ENCODE measurements around the gene TSPAN6. TPM values are rescaled to one million over a fixed set of nuclear protein-coding genes. Genes with fewer than 3 reads are reported as not detected.

Gene TSPAN6
- total RNA-seq, 1 donor from 2014 or later: not detected

- intact Hi-C loops (cut with micrococcal nuclease): no loop called here
Measured at GRCh38 chrX:100591256-100592051, 45.2 kb downstream of the TSPAN6 start.

GRCh38 chrX:100587861-100588260 lies 48.7 kb downstream of the TSPAN6 start:
- intact Hi-C loops (cut with micrococcal nuclease): no loop called here

DNA sequence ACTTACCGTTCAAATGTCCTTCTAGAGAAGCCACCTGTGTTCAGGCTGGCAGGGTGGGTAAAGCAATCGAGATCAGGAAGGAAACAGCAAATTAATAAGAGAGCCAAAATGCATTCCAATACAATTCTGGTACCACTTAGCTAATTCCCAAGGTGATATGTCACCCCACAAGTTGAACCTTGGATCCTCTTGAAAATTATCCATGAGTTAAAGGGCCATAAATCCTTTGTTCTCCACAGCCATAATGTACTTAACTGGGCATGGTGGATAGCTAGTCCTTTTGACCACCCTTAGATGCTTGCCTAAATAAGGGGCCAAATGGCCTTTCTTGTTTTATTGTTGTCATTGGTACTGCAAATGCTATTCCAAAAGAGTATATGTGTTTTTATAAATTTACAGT lies 49.9 kb downstream of the TSPAN6 start:
- intact Hi-C loops (cut with micrococcal nuclease): no loop called here

DNA sequence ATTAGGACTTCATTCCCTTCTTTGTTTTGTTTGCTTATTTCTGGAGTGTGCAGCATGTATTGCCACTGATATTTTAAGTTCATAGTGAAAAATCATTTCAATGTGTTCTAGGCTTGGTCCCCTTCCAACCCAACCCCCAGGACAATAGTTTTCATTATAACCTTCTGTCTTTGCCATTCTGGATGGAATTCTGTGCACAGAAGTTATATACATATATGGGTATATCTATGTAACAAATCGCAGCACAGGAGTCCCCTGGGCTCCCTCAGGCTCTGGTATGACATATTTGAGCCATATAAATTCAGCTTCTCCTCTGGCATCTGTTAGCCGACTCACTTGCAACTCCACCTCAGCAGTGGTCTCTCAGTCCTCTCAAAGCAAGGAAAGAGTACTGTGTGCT lies 52.0 kb downstream of the TSPAN6 start, which contains the start of gene TNMD:
Gene TNMD, plus strand, starts transcription at position 326 of the 400 bp plus-strand sequence. CDS start 83 bp downstream, outside the sequence.
- intact Hi-C loops (cut with micrococcal nuclease): no loop called here

Other genes starting within 250 kb of the TSPAN6 start
- not detected in 2 replicates for gene PCDH19, start 226.5 kb downstream of the TSPAN6 start, total RNA-seq
- not detected in 2 replicates for gene TNMD, start 51.9 kb downstream of the TSPAN6 start, total RNA-seq
- gene SRPX2, start 7.4 kb upstream of the TSPAN6 start, total RNA-seq: not detected in 2 replicates
- gene SYTL4, start 95.3 kb upstream of the TSPAN6 start, total RNA-seq: not detected in 2 replicates
- gene CSTF2, start 183.6 kb upstream of the TSPAN6 start, total RNA-seq: 52.4 and 55.0 TPM in 2 replicates
- gene NOX1, start 237.6 kb upstream of the TSPAN6 start, total RNA-seq: not detected in 2 replicates